DMS153 treated with DMSO at 0.1 percent for 48 hours (cell line): ENCODE results near the gene FOXD2.

Source experiments
- DNase-seq: peaks from one replicate; lab custom pipeline; 2025; ENCODE audit not compliant: unreplicated experiment; lab: John Stamatoyannopoulos, UW

FOXD2 gene

GRCh38 chr1:47459253-47459788 is 21.5 kb downstream of the FOXD2 start:
- peak; percentile 17 for DNase-seq

GRCh38 chr1:47460040-47460439 is 22.2 kb downstream of the FOXD2 start:
- no peak for DNase-seq

GRCh38 chr1:47460456-47460855 is 22.6 kb downstream of the FOXD2 start:
- no peak for DNase-seq

GRCh38 chr1:47465605-47466004 is 27.8 kb downstream of the FOXD2 start:
- DNase-seq, result no peak

GRCh38 chr1:47468709-47469389 is 31.0 kb downstream of the FOXD2 start:
- DNase-seq, result no peak

GRCh38 chr1:47469390-47469759 is 31.5 kb downstream of the FOXD2 start:
- no peak for DNase-seq

GRCh38 chr1:47469910-47470309 is 32.1 kb downstream of the FOXD2 start:
- no peak for DNase-seq

- no peak for DNase-seq
These were observed 33.3 kb downstream of the FOXD2 start for GRCh38 chr1:47471163-47471562.

- no peak for DNase-seq
These were observed 36.7 kb downstream of the FOXD2 start for GRCh38 chr1:47474278-47475193.

GRCh38 chr1:47477595-47478080 is 39.8 kb downstream of the FOXD2 start:
- DNase-seq, result no peak

- peak; percentile 27 for DNase-seq
These were observed 40.2 kb downstream of the FOXD2 start for GRCh38 chr1:47478090-47478489.

GRCh38 chr1:47479664-47480063 is 41.8 kb downstream of the FOXD2 start:
- DNase-seq, result no peak

GRCh38 chr1:47481936-47482335 is 44.1 kb downstream of the FOXD2 start:
- DNase-seq, result no peak

- no peak for DNase-seq
These were observed 44.9 kb downstream of the FOXD2 start for GRCh38 chr1:47482786-47483185.

GRCh38 chr1:47483651-47484050 is 45.8 kb downstream of the FOXD2 start:
- DNase-seq, result no peak

- no peak for DNase-seq
These were observed 48.0 kb downstream of the FOXD2 start for GRCh38 chr1:47485817-47486216.

- DNase-seq, result no peak
These were observed 49.5 kb downstream of the FOXD2 start for GRCh38 chr1:47487332-47487731.

GRCh38 chr1:47487850-47488450 is 50.1 kb downstream of the FOXD2 start:
- DNase-seq, result no peak
